Measurements from ENCODE around the gene GNG7.
"Not testable (repeated sequence)": the region's sequence is repeated elsewhere in the genome, so short reads cannot be mapped to it uniquely, and the experiment has no call there.

GNG7 gene

DNA sequence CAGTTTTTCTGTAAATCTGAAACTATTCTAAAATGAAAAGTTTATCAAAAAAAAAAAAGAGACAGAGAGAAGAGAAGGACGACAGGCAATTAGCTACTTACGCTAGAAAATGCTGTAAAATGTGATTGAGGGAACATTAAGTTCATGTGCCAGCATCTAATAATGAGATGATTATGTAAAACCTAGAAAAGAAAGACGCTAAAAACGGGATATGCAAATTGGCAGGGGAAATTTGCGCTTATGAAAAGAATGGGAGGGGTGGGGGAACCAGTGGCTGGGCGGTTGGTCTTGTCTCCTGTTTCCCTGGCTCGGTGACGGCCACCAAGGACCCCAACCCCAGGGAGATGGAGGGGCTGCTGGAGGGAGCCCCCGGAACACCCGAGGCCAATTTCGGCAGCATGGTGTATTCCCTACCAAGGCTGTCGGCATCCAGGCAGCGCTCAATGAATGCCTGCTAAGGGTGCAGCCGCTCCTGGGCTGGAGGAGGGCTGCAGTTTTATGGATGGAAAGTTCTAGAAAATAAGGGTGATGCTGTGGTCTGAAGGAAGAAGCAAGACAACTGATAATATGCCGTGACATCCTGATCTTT is 34.2 kb downstream of the GNG7 start:
- no peak for DNase-seq

DNA sequence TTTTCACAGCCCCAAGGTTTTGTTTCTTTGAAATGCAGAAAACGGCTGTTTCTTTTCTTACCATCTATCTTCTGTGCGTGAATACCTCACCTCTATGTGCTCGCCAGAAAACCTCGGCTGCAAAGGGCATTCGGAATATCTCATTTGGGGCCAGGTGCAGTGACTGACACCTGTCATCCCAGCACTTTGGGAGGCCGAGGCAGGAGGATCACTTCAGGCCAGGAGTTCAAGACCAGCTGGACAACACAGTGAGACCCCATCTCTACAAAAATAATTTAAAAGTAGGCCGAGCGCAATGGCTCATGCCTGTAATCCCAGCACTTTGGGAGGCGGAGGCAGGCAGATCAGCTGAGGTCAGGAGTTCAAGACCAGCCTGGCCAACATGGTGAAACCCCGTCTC is 35.1 kb downstream of the GNG7 start:
- not testable (repeated sequence) for DNase-seq

DNA sequence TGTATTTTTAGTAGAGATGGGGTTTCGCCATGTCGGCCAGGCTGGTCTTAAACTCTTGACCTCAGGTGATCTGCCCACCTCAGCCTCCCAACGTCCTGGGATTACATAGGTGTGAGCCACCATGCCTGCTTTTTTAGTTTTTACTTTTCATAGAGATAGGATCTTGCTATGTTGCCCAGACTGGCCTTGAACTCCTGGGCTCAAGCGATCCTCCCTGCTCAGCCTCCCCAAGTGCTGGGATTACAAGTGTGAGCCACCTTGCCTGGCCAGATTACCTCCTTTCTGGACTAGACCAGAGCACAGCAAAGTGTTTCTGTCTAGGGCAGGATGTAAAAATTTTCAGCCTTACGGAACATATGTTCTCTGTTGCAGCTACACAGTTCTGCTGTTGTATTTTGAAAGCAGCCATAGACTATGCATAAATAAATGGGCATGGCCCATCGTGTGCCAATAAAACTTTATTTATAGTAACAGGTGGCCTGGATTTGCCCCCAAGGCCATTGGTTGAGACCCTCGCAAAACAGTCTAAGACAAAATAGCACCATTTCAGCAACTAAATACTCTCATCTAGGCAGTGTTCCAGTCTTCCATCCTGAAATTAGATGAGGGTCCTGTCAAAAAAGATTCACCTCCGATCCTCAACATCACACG is 36.0 kb downstream of the GNG7 start:
- no peak for DNase-seq

DNA sequence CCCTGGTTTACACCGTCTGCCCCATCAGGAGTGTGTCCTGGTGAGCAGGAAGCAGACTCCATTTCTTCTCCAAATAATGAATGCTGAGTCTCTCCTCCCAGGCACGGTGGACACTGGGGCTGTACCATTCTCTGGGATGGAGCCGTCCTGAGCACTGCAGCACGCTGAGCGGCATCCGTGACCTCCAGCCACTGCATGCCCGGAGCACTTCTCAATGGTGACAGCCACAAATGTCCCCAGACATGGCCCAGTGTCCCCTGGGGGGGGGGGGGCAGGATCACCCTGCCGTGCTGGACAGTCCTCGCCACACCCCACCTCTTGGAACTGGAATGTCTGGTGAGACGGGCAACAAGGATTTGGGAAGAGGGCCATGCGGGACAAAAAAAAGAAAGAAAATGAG is 37.4 kb downstream of the GNG7 start:
- DNase-seq = no peak

DNA sequence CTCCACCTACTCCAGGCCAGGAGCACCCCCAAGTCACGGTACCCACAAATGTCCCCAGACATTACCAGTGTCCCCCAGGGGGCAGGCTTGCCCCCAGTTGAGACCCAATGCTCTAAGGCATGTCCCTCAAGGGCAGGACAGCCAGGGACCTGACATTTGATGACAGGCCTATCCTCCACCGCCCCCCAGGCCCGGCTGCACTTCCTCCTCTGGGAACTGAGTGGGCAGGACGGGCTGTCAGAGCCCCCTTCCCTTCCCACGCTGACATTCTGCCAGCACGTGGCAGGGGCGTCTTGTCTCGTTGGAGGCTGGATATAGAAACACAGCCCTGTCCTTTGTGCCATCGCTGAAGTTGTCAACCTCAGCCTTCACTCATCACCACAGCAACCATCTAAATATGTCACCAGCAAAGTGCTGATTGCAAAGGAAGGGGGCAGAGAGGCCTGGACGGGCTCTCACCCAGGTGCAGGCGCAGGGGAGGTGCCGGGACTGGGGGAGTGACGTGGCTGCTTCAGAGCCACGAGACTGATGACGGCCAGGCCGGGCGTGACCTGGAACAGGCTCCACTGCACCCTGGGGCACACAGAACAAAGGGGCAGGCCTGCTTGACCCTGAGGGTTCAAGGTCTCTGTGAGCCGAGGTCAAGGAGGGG is 38.4 kb downstream of the GNG7 start:
- no peak for DNase-seq

DNA sequence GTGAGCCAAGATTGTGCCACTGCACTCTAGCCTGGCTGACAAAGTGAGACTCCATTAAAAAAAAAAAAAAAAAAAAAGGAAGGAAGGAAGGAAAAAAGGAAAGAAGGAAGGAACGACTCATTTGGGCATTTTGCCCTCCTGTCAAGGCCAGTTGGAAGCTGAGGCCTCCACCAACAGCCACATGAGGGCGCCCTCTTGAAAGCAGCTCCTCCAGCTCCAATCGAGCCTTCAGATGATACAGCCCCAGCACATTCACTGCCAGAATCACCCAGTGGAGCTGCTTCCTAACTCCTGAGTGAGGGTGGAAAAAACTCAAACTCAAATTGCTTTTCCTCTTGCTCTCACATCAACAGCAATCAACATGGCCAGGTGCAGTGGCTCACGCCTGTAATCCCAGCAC is 40.9 kb downstream of the GNG7 start:
- DNase-seq = no peak

DNA sequence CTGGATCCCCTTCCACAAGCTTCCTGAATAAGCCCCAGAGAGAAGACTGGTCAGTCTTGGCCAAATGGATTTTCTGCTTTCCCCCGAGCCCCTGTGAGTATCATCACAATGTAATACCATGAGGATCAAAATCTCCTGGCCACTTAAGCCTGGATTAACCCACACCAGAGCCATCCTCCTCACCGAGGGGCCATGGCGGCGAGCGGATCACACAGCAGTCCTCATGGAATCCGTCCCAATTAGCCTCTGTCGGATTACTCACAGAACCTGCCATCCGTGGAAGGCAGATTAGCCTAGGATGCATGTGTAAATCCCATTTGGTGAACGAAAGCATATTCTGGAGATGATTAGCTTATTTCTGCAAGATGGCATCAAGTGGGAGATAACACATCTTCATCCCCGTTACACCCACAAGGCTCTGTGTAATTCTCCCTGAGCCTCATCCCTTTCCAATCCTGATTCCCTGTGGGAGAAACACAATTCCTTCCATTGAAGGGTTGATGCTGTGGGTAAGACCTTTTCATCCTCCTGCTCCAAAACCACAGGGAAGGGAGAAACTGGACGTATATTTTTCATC is 42.5 kb downstream of the GNG7 start:
- DNase-seq = no peak

DNA sequence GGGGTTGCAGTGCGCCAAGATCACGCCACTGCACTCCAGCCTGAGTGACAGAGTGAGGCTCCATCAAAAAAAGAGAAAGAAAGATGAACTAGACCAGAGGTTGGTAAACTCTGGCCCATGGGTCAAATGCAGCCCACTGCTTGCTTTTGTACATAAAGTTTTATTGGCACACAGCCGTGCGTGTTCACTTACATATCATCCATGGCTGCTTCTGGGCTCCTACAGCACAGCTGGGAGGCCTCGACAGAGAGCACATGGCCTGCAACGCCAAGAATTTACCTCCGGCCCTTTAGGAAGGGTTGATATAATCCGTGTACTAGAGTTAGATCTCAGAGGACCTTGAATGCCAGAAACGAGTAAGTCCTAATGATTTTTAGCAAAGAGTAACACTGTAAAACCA is 46.0 kb downstream of the GNG7 start:
- DNase-seq = no peak

DNA sequence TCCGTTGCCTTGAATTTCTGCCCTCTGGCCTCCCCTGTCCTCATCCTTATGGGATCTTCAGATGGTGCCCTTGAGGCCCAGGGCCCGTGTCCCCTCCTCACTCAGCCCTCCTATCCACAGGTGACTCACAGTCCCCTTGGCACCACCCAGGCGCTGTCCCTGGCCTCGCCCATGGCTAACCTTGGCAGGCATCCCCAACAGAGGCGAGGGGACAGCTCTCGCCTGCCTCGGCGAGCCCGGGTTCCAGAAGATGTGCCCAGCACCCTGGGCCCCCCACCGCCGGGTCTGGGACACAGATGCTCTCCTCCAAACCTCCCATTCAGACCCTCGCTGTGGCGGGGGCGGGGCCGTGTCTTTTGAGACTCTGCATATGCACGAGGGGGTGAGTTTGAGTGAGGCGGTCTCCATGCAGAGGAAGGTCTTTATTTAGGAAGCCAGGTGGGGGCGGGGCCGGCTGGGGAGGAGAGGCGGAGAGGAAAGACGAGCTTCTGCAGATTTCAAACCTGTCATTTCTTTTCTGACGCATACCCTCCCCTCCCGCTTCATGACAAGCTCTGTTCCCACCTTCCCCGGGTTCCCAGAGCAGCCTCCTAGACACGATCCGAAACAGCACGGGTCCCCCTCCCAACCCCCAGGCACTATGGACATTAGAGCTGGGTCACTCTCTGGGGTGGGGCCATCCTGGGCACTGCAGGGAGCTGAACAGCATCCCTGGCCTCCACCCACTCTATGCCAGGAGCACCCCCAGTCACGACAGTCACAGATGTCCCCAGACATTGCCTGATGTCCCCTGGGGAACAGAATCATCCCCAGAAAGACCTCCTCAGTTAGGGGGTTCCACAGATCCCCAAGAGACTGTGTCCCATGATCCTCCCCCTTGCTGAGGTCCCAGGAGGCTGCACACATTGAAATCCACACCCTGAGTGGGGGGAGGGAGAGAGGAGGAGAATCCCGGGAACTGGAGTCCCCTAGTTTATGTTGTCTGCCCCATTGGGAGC is 48.5 kb downstream of the GNG7 start:
- DNase-seq = no peak

DNA sequence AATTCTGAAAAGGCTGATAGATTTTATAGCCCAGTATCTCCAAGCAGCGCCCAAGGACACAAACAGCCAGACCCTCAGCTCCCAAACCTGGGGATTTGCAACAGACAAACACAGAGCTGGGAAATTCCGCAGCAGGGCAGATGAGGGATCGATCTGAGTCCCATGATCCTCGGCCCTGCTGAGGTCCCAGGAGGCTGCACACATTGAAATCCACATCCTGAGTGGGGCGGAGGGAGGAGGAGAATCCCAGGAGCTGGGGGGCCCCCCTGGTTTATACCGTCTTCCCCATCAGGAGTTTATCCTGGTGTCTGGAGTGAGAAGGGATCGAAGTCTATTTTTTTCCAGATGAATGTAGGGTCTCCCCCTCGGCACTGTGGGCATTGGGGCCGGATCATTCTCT is 49.3 kb downstream of the GNG7 start:
- DNase-seq = no peak

DNA sequence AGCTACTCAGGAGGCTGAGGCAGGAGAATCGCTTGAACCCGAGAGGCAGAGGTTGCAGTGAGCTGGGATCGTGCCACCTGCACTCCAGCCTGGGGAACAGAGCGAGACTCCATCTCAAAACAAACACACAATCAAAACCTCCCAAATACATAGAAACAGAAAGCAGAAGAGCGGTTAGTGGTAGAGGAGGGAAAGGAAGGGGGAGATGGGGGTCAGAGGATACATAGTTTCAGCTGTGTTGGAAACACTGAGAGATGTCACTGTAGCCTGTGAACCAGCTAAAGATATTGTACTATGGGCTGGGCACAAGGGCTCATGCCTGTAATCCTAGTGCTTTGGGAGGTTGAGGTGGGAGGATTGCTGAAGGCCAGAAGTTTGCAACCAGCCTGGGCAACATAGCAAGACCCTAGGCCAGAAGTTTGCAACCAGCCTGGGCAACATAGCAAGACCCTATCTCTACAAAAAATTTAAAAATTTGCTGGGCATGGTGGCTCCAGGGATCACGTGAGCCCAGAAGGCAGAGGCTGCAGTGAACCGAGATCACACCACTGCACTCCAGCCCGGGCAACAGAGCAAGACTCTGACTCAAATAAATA is 49.9 kb downstream of the GNG7 start:
- DNase-seq = no peak

DNA sequence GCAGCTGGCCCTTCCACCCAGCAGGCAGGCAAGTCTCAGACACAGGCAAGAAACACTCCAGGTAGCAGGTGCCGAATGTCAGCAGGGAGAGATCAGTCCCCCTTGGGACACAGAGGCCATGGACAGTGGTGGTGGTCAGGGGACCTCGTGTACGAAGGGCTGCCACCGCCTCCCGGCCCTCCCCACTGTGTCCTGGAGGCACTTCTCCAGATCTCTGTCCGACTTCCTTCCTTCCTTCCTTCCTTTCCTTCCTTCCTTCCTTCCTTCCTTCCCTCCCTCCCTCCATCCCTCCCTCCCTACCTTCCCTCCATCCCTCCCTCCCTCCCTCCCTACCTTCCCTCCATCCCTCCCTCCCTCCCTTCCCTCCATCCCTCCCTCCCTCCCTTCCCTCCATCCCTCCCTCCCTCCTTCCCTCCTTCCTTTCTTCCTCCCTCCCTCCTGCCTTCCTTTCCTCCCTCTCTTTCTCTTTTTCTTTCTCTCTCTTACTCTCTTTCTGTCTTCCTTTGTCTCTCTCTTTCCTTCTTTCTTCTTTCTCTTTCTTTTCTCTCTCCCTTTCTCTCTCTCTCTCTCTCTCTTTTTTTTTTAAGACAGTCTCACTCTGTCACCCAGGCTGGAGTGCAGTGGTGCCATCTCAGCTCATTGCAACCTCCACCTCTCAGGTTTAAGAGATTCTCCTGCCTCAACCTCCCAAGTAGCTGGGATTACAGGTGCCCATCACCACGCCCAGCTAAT is 51.3 kb downstream of the GNG7 start:
- DNase-seq = not testable (repeated sequence)

DNA sequence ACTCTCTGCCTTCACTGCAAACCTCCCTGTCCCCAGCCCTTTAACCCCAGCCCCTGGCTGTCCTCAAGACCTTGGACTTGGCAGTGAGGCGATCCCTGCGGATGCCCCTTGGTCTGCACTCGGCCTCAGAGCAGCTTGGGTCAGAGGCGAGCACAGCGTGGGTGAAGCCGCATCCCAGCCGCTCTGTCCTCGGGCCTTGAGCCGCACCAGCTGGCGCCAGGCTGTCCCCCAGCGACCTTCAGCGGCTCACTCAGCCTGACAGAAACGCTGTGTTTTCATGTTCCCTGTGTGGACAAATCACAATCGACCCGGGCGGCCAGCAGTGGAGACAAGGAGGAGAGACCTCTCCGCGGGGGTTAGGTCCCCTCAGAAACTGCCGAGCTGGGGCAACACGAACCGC is 52.0 kb downstream of the GNG7 start:
- no peak for DNase-seq

DNA sequence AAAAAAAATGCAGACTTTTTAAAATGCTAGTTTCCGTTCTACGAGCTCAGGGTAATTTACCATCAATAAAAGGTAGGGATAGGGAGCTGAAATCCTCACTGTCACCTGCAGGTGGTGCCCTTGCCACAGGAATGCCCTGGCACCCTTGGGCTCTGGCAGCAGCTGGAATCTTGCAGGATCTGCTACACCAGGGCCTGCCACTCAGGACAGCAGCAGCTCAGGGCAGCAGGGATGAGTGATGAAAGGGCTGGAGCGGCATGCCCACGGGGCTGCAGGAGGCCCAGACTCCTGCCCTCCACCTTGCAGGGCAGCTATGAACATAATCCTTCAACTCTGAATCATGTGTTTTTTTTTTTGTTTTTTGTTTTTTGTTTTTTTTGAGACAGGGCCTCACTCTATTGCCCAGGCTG is 54.0 kb downstream of the GNG7 start:
- DNase-seq = peak; percentile 64

DNA sequence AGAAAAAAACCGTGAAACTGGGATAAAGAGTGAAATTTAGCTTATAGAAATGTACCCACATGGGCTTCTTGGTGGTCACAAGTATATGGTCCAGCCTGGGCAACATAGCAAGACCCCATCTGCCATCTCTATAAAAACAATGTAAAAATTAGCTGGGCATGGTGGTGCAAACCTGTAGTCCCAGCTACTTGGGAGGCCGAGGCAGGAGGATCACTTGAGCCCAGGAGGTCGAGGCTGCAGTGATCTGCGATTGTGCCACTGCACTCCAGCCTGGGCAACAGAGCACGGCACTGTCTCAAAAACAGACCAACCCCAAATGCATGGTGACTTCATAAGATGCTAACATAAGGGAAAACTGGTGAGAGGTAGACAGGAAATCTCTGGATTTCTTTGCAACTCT is 54.4 kb downstream of the GNG7 start:
- DNase-seq = no peak

DNA sequence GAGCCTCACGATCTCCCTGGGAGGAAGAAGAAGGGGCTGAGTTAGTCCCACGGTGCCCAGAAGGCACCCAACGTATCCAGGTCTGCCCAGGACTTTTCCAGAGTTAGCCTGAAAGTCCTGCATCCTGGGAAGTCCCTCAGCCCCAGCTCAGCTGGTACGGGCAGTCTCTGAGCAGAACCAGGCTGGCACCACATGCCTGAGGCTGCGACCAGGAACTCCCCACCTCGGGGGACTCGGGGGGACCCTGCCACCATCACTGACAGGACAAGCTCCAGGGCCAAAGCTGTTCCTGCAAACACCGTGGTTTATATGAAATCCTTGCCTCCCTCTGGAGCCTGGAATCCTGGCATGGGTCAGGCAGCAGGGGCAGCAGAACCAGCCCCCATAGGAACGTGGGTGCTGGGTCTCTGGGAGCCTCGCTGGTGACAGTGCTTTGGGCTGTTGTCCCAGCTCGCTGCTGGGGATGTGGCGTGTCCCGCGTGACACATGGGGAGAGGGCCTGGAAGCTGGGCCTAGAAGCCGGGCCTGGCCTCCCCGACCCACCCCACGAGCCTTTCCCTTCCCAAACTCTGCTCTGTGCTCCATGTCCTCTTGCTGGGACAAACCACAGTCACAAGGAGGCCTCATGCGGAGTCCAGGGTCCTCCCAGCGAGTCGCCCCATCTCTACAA is 55.5 kb downstream of the GNG7 start:
- DNase-seq = no peak

DNA sequence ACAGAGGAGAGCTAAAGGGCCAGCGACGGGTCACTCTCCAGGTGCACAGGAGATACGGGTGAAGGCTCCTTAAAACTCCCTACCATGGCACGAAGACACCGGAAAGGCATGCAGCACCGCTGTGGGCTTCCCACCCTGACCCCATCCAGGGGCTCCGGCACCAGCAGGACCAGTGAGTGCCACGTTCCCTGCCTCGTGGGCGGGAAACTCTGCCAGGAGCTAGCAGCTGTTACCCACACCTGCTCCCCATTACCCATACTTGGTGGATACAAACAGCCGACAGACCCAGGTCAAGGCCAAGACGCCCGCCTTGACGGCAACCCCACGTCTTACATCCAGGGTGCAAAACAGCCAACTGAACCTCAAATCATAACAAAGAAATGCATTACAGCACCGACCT is 56.7 kb downstream of the GNG7 start:
- DNase-seq = no peak

DNA sequence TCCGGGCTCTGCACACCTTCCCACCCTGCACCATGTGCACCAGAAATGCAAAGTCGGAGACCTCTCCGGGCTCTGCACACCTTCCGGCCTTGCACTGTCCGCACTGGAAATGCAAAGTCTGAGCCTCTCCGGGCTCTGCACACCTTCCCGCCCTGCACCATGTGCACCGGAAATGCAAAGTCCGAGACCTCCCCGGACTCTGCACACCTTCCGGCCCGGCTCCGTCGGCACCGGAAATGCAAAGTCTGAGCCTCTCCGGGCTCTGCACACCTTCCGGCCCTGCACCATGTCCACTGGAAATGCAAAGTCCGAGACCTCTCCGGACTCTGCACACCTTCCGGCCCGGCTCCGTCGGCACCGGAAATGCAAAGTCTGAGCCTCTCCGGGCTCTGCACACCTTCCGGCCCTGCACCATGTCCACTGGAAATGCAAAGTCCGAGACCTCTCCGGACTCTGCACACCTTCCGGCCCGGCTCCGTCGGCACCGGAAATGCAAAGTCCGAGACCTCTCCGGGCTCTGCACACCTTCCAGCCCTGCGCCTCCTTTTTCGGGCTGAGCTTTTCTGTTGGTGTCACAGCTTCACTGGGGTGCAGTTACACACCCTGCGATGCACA is 59.3 kb downstream of the GNG7 start:
- DNase-seq = not testable (repeated sequence)

DNA sequence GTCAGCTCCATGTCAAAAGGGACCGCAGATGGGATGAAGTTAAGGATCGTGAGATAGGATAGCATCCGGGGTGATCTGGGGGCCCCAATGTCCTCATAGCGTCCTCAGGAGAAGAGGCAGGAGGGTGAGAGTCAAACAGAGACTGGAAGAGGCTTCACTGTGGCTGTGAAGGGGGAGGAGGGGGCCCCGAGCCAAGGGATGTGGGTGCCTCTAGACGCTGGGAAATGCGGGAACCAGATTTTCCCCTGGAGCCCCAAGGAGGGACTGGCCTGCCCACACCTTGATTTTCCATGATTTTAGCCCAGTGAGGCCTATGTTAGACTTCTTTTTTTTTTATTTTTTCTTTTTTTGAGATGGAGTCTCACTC is 61.2 kb downstream of the GNG7 start:
- DNase-seq = no peak

DNA sequence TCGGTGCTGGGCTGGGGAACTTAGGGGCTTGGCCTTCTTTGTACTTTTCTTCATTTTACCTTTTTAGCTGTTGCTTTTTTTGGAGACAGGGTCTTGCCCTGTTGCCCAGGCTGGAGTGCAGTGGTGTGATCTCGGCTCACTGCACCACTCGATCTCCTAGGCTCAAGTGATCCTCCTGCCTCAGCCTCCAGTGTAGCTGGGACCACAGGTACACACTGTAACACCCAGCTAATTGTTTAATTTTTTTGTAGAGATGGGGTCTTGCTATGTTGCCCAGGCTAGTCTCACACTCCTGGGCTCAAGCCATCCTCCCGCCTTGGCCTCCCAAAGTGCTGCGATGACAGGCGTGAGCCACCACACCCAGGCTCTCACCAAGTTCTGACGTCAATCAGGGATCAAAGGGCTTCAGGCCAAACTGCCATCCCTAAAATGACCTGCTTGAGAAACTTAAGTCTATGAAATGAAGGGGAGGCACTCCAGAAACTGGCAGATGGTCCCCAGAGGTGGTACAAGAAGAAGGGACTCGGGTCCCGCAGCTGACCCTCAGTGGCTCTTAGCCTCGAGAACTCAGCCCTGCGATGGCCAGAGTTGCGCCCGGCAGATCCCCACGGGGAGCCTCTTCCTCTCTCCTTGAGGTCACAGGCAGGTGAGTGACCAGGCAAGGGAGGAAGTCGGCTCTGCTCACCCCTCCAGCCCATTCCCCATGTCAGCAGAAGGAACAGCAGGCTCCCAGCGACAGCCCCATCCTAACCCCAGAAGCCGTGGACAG is 61.7 kb downstream of the GNG7 start:
- DNase-seq = no peak

All from activated CD4-positive, alpha-beta T cell treated with anti-CD3 and anti-CD28 coated beads, Interleukin-2, amount 50 U/mL, for 16 hours (primary cell).